ENCODE data around the gene FOSL2.

FOSL2 gene

DNA sequence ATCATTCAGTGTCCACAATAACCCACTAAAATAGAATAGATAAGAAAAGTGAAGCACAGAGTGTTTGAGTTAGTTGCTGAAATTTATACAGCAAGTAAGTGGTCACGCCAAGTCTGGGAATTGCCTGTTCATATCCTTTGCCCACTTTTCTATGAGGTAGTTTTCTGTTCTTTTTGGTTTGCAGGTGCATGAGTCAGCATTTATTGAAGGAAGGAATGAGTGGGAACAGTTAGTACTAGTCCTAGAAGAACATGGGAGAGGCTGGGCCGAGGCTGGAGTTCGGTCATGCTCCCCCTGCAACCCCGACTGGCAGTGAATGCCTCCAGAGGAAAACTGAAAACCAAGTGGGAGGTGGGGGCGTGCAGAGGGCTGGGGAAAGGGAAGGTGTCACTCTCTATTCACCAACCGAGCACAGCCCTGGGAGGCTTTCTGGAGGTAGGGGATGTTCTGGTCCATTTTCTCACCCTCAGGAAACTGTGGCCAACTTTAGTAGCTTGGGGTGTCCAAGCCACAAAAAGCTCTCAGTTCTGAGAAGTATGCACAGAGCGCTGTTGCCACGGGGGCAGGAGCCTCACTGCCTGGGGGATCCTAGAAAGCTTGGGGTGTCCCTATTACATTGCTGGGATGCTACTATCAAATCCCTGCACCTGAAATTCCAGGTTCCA lies 41.4 kb downstream of the FOSL2 start:
- DNase-seq (ENCODE audit: low read depth): no peak

DNA sequence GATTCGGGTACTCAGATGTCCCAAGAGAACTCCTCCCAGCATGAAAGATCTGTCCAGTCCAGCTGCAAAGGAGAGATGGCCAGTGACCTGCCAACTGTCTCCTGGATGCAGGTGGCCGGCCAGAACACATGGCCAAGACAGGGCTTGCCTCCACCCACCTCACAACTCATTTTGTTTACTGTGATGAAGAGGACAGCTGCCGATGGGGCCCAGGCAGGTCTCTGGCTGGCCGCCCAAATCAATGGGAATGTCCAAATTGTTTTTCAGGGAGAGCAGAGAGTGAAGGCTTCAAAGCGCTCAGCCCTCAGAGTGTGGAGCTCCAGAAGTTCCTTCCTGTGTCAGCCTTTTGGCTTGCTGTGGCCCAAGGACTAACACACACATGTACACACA lies 41.9 kb downstream of the FOSL2 start:
- DNase-seq (ENCODE audit: low read depth): no peak

DNA sequence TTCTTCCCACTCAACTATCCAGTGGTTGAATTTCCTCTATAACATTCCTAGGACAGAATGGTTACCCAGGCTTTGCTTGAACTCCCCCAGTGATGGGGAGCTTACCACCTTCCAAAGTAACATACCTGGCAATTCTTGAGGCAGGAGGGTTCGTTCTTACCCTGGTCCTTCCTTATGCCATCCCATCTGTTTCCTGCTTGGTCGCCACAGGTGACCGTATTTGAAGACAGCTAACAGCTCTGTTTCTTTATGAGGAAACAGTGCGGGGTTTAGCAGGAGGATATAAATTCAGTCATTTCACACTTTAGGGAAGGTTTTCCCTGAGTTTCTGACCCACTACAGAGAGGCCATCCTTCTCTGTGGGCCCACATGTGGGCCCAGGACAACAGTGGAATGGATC lies 42.6 kb downstream of the FOSL2 start:
- DNase-seq (ENCODE audit: low read depth): no peak

DNA sequence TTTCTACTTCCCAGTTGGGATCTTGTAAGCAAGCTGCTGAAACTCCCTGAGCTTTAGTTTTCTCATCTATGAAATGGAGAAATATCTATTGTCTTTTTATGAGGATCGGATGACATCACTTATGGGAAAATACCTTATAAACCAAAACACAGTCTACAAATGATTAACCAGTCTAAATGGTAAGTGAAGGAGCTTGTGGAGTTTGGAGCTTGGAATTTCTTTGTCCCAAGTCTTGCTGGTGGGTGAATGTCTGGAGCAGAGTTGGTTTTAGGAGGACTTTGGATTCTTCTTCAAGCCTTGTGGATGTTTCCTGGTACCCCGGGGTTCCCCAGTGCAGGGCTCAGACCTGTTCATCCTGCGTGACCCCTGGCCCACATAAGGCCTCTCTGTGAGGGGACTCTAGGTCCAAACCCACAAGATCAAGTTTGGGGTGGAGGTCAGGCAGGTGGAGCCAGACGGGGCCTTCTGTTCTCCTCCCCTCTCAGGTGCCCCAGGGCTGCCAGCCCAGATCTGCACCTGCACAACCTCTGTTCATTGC lies 43.2 kb downstream of the FOSL2 start:
- no peak for DNase-seq (ENCODE audit: low read depth)

DNA sequence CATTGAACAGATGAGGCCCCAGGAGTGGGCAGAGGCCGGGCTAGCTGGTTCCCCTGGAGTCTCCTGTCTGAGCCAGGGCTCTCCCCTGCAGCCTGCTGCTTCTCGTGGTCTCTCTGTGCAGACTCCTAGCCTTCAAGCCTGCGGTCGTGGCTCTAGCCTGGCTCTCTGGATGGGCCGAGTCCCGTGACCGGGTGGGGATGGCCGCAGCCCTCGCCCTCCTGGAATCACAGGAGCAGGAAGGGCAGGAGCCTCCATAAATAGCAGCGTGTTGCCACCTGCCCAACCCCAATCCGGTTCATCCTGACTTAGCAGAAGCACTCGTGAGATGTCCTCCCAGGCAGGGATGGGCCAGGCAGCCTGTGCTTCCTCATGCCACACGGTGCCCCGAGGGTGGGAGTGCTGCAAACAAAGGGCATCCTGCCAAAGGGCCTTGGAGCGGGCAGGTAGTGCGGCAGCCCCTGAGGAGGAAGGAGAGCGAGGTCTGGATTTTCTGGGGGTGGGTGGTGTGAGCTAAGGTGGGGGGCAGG lies 43.9 kb downstream of the FOSL2 start:
- no peak for DNase-seq (ENCODE audit: low read depth)

DNA sequence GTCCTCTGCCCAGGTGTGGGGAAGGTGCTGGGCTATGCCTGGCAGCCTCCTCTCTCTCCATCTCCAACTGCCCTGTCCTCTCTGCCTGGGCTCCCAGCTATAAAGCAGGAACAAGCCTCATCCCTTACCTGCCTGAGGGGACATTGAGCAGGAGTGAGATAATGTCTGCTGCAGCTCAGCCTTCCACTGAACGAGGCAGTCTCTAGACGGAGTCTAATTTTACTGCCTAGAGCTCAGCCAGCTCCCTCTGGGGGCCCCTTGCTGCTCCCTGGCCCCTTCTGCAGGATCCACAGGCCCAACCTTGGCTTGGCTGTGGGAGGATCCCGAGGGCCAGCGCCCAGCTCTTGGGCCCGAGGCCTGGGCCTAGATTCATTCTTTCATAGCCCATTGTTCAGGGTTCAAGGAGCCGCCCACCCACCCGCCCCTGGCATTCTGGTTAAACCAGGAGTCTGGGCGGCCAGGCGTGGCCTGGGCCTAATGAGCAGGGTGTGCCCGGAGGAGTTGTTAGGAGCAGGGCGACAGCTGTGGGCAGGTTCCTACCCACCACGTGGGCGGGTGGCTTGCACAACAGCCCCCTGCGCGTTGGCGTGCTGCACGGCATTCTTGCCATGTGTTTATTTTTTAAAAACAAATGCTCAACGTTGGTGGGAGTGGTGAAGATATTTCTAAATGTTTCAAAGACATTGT lies 44.6 kb downstream of the FOSL2 start:
- no peak for DNase-seq (ENCODE audit: low read depth)

DNA sequence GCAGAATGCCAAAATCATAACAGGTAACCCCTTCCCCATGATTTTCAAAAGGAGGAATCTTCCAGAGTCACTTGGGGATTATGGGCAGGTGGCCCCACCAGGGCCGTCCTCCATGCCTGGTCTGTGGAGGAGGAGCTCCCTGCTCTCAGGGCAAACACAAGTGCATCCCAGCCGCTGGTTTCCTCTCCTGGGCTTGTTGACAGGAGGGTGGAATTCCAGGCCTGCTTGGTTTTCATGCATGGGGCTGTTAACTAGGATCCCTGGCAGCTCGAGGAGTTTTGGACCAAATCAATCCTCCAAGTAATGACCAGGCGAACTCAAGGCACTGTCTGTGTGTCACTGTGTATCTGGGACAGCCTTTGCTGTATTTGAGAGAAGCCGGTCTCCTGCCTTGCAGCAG lies 45.3 kb downstream of the FOSL2 start:
- no peak for DNase-seq (ENCODE audit: low read depth)

DNA sequence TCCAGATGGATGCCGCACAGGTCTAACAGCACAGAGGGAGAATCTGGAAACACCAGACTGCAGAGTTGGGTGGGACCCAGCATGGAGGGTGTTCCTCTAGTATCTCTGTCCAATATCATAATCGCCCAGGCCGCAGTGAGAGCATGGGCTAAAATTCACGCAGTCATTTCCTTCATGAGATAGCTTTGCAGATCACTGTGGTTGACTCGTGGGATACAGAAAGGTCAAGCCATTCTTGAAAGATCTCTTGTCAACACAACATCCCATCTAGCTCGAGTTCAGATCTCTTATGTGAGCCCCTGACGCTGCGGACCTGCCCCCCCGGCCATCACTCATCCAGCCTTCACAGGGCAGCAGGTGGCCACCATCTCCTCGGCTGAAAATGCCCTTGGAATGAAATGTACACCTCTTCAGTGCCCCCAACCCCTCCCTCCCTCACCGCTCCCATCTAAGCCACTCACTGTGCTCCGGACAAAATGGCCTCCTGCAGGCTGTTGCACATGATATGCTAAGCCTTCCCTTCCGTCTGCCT lies 45.9 kb downstream of the FOSL2 start:
- DNase-seq (ENCODE audit: low read depth): no peak

DNA sequence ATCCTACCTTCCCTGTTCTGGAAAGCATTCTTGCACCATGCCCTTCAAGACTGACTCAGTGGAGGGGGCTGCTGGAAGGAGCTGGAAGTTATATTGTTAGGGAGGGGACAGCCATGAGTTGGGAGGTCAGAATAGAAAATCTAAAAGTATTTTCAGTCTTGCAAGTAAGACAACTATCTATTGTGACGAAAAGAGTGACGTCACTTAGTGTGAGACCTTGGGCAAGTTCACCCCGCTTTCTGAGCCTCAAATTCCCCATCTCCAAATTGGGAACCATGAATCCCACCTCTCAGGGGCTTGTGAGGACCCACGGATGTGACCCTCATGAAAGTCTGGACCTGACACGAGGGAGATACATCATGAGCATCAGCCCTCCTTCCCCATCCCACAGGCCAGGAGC lies 46.5 kb downstream of the FOSL2 start:
- DNase-seq (ENCODE audit: low read depth): no peak

DNA sequence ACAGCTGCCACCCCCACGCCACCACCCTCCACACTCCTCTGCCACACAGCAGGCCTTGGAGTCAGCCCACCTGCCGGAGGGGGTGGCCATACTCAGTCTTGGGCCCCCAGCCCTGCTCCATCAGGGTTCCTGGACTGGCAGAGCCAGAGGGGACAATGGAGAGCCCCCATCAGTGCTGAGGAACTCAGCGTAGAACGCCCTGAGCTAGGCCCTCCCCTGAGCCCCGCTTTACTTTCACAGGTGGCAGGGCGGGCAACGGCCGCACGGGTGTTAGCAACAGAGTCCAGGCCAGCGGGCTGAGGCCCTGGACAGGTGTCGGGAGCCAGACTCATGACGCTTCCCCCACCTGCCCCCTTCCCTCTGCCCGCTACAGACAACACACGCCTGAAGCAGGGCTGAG lies 47.1 kb downstream of the FOSL2 start:
- DNase-seq (ENCODE audit: low read depth): no peak

DNA sequence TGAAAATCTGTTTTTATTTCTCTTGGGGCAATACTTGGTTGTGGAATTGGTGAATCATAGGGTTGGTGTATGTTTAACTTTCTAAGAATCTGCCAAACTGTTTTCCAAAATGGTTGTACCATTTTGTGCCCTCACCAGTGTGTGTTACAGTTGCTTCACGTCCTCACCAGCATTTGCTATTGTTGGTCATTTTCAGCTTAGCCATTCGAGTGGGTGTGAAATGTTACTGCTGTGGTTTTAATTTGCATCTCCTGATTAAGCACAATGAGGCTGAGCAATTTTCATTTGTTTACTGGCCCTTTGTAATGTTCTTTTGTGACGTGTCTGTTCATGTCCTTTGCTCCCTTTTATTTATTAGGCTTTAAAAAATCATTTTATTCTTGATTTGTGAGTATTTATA lies 49.7 kb downstream of the FOSL2 start:
- DNase-seq (ENCODE audit: low read depth): no peak

DNA sequence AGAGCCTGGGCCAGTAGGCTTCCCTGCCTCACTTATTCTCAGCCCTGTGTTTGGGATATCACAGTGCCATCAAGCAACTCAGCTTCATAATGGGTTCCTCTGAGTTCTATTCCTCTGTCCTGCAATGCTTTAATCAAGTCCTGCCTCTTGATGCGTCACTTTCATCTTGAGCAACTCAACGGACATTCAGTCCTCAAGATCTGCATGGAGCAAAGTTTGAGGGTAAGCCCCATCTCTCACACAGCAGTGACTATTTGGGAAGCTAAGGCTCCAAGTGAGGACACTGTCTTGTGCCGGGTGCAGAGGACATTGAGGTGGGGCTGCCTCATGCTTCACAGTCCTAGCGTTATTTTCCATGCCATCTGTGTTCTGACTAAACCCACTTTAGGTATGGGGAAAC lies 52.3 kb downstream of the FOSL2 start:
- no peak for DNase-seq (ENCODE audit: low read depth)

DNA sequence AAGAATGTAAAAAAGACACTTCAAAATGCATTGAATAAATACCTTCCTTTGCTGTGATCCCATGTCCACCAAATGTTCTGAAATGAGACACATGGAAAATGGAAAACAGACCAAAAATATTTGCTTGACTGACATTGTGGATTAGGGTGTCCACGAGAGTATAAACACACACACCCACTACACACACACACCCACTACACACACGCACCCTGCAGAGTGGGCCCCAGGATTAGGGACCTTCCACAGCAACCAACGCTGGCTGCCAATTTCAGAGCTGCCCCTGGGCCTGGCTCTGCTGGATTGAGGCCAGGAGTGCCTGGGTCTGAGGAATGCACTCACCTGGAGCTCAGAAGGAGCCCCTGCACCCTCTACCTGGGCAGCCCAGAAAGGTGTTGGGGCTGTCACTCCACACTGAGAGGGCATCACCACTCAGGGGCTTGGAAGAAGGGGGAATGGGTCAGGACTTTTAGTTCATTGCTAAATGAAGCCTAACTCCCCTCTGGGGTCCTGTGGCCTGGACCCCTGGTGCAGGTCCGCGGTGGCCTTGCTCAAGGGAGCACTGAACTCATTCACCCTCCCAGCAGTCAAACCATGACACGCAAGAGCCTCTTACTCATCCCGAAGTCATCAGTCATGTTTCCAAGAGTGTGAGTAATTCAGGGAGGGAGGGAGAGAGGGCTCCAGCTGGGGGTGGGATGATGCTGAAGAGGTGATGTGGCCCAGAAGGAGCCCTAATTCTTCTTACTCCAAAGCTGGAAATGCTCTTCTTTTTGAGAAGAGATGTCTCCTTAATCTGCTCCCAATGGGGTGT lies 53.0 kb downstream of the FOSL2 start:
- peak; percentile 94 for DNase-seq (ENCODE audit: low read depth)

DNA sequence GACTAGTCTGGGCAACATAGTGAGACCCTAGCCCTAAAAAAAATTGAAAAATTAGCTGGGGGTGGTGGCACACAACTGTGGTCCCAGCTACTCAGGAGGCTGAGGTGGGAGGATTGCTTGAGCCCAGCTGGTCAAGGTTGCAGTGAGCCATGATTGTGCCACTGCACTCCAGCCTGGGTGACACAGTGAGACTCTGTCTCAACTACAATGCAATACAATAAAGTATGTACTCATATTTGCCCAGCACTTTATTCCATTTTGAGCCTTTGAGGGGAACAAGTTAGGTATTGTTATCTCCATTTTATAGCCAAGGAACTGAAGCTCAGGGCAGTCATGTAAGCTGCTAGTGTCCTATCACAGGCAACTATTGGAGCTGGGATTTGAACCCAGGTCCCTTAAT lies 53.9 kb downstream of the FOSL2 start:
- no peak for DNase-seq (ENCODE audit: low read depth)

DNA sequence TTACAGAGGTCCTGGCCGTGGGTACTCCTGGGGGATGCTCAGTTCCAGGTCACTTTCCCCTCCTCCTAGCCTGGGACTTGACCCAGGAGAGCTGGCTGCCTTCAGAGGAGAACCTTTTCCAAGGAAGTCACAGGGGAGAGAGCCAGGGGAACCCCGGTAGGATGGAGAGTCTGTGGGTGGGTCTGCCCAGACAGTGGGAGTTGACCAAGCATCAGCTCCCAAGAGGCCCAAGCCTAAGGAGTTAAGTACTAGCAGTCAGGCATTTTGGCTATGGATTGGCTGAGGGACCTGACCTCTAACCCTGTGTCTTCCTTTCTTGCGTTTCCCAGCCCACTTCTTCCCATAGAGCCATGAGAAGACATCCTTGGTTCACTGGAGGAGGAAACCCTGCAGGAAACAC lies 54.4 kb downstream of the FOSL2 start:
- DNase-seq (ENCODE audit: low read depth): no peak

DNA sequence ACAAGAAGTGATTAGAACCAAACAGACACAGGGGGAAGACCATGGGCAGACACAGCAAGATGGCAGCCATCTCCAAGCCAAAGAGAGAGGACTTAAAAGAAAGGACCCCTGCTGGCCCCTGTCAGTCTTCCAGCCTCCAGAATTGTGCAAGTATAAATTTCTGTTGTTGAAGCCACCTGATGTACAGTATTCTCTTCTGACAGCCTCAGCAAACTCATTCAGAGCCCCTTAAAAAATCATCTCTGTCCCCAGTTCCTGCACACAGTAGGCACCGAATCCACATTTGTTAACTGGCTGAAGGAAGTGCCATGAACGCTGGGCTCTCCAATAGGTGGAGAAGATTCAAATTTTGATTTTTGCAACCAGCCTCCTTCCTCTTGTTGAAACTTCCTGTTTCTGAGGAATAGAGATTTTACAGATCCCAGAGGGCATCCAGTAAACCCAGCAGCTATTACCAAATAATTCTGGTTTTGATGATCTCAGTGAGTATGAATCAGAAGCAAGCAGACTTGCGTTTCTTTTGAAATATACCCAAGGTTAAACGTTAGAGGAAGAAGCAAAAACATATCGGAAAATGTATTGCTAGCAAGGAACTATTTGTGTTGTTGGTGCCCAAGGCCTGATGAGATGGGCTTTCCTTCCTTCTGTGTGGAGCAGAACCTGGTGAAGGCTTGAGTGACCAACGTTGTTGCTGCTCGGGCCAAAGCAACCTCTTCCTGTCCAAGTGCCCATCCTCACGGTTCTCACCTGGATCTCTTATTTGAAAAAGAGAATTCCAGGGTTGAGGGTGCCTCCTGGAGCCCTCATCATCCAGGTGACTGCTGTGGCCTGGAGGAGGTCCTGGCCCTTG lies 55.5 kb downstream of the FOSL2 start:
- peak; percentile 81 for DNase-seq (ENCODE audit: low read depth)

DNA sequence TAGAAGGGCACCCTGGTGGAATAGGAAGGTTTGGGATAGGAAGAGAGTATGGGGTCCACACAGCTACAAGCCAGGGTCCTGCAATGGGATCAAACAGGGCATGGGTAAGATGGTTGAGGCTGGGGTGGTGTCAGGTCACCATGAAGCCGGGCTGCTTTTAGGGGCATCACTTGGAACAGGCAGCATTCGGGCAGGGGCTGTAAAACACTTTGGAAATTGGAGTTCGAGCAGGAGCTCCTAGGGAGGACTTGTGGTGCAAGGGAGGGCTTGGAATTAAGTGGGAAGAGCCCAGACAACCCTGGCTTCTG lies 56.1 kb downstream of the FOSL2 start:
- DNase-seq (ENCODE audit: low read depth): no peak

DNA sequence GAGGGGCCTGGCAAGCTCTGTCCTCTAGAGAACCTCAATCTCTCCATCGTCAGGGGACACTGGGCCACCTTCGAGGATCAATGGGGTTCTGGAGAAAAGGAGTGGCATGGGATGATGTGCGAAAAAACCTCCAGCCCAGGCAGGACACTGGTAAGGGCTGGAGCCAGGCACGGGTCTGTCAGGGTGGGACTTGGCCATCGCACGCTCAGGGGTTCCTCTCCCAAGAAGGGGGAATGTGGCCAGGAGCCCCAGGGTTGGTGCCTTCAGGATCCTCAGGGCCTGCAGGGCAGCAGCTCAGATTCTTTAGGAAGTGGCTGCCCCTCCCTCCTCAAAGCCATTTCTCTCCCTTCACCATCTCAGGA lies 56.4 kb downstream of the FOSL2 start:
- no peak for DNase-seq (ENCODE audit: low read depth)

DNA sequence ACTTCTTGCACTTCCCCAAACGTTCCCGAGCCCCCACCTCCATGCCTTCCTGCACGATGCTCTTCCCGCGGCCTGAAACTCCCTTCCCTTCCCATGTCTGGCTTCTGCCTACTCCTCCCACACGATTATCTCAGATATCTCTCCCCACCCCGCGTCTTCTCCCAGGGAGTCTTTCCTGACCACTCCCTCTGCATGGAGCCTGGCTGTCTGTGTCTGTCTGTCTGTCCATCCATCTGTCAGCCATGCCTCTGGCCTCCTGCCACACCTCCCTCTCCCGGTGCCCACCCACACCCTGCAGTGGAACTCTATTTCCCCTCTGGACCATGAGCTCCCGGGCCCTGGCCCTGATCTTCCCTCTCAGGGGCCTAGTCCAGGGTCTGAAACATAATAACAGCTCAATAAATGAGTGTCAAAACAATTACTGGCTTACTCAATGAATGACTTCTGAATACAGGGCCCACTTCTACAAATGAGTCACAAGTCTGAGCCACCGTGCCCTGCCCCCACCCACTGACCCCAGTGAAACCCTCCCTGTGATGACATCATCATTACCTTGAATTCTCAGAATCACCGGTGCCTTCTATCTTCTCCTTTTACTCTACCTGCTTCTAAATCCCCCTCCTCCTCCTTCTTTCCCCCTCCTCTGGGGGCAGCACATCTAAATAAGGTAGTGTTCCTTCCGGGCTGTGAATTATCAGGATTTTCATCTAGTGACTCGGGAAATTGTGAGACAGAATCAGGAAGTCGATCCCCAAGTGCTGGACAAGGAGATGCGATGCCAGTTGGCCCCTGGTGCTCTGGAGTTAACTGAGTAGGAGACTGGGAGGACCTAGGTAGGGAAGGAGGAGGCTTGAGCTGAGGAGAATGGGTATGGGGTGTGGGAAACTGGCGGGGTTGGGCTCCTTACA lies 57.1 kb downstream of the FOSL2 start:
- DNase-seq (ENCODE audit: low read depth): no peak

DNA sequence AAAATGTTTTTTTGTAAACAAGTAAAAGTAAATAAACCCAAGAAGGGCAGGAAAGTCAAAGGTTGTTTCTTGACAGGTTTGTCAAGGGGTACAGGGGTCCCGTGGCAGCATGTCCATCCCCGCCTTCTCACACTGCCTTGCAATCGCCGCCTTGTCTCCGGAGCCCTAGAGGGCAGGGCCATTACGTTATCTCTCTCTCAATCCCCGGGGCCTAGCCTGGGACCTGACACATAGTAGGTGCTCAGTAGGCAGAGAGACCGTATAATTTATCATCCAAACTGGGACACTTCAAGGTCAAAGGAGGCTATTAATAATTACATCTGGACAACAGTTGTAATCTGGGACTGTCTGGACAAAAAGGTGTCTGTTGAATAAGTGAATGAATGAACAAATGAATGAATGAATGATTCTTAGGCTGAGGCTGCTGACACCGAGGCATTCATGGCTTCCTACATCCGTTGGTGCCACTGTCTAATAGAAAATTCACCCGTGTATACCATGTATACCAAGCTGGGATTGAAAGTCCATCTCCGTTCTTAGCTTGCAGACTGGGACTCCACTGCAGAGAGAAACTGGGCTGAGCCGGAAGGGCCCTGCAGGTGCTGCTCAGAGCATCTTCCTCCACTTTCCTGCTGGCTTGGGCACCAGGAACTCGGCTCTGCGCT lies 58.4 kb downstream of the FOSL2 start:
- no peak for DNase-seq (ENCODE audit: low read depth)

Data from GM04503 (cell line).